HL-60 (cell line): ENCODE data around the gene ZNF746.

Experiments used
- DNase-seq, 2 experiments: peaks; one replicate each; pipeline ENCODE4 v3.0.0-alpha.2; 2010 to 2020; ENCODE audit warnings: low read depth in 1 of 2, low spot score in 1 of 2
- H3K27ac ChIP-seq: fragments of 250-450 bp; sonication (Bioruptor Pico); replicated peaks from 2 replicates; pipeline ENCODE4 v1.5.1; 2020; ENCODE audit warnings: mild to moderate bottlenecking, moderate library complexity
- H3K27me3 ChIP-seq: fragments of 250-450 bp; sonication (Bioruptor Pico); 2 replicates; pipeline ENCODE4 v1.5.1; 2021; ENCODE audit warnings: mild to moderate bottlenecking, moderate library complexity; ENCODE audit not compliant: insufficient read depth, poor library complexity, severe bottlenecking
- H3K4me3 ChIP-seq: replicated peaks from 2 replicates; pipeline ENCODE4 v1.5.1; 2011; ENCODE audit warnings: mild to moderate bottlenecking, control low read depth, low read length; ENCODE audit not compliant: insufficient read depth
- CTCF ChIP-seq: IDR thresholded peaks from one replicate; pipeline ENCODE4 v1.5.1; 2011; ENCODE audit warnings: low read length, control low read depth, inconsistent platforms; ENCODE audit not compliant: insufficient read depth
- GABPA ChIP-seq: IDR thresholded peaks from 2 replicates; pipeline ENCODE4 v1.6.1; 2012; ENCODE audit warnings: low read depth
- POLR2AphosphoS5 ChIP-seq: IDR thresholded peaks from 2 replicates; pipeline ENCODE4 v1.6.1; 2012; ENCODE audit warnings: low read depth
- REST ChIP-seq: IDR thresholded peaks from 2 replicates; pipeline ENCODE4 v1.6.1; 2012; ENCODE audit warnings: low read depth; ENCODE audit not compliant: insufficient replicate concordance
- SPI1 ChIP-seq: IDR thresholded peaks from 2 replicates; pipeline ENCODE4 v1.6.1; 2012; ENCODE audit warnings: low read depth, mild to moderate bottlenecking, borderline replicate concordance

ZNF746 gene

GRCh38 chr7:149478754-149479153, 18.9 kb downstream of the ZNF746 start:
- DNase-seq, result no peak
- no peak overlapping the region for H3K4me3 ChIP-seq
- no peak overlapping the region for H3K27ac ChIP-seq
- no peaks in the 10 kb centered on the region for H3K27me3 ChIP-seq
- TF ChIP-seq SPI1 (no peak), POLR2AphosphoS5 (no peak), GABPA (no peak), CTCF (no peak), REST (no peak)

- H3K27ac ChIP-seq, result no peak overlapping the region
- H3K27me3 ChIP-seq, result no peaks in the 10 kb centered on the region
- TF ChIP-seq POLR2AphosphoS5 (no peak), SPI1 (no peak), REST (no peak), CTCF (no peak), GABPA (no peak)
- no peak overlapping the region for H3K4me3 ChIP-seq
- no peak for DNase-seq
Observed at GRCh38 chr7:149477494-149478443, 19.8 kb downstream of the ZNF746 start.

- Histone ChIP-seq H3K27ac (no peak overlapping the region), H3K27me3 (no peaks in the 10 kb centered on the region), H3K4me3 (no peak overlapping the region)
- TF ChIP-seq GABPA (no peak), CTCF (no peak), POLR2AphosphoS5 (no peak), REST (no peak), SPI1 (no peak)
- DNase-seq, result no peak
Observed at GRCh38 chr7:149476791-149477190, 20.8 kb downstream of the ZNF746 start.
